IMR-90 (cell line): Measurements from ENCODE around the gene CST3. TPM values are rescaled to one million over a fixed set of nuclear protein-coding genes. Genes with fewer than 3 reads are reported as not detected.

Source experiments
- ATAC-seq: fragments of 200-7000 bp; cut with Tn5 transposase; 2 replicates; pipeline ENCODE4 v1.9.1; 2020; ENCODE audit warnings: low read depth, mild to moderate bottlenecking, moderate library complexity
- BruUV-seq: library from RNA; stranded (reverse); fragments of 400-500 nt; replicated peaks from 2 replicates; lab custom pipeline; 2021; lab: Mats Ljungman, UMichigan
- CTCF ChIA-PET: fragments of 300-600 bp; formaldehyde crosslinking; extraction: SDS; loops from one replicate; lab custom pipeline; 2021; ENCODE audit warnings: antibody characterized with exemption; lab: Yijun Ruan, JAX
- POLR2A ChIA-PET: fragments of 300-600 bp; sonication (Branson Sonifier 250); formaldehyde crosslinking; loops from one replicate; lab custom pipeline; 2022; ENCODE audit warnings: antibody characterized with exemption; ENCODE audit not compliant: unreplicated experiment; lab: Charles Lee
- DNase-seq: peaks from one replicate; pipeline ENCODE4 v3.0.0; 2013
- H2AFZ ChIP-seq: replicated peaks from 2 replicates; pipeline ENCODE3; 2013; ENCODE audit warnings: low read length, mild to moderate bottlenecking; ENCODE audit not compliant: poor library complexity
- H2AK5ac ChIP-seq: 2 replicates; pipeline ENCODE4 v1.6.1; 2013; ENCODE audit warnings: low read depth, low read length, inconsistent platforms
- H2AK9ac ChIP-seq: replicated peaks from 2 replicates; pipeline ENCODE3; 2013; ENCODE audit warnings: mild to moderate bottlenecking, low read depth, low read length, moderate library complexity; ENCODE audit not compliant: poor library complexity
- H2BK120ac ChIP-seq: 2 replicates; pipeline ENCODE4 v1.6.1; 2013; ENCODE audit warnings: low read depth, low read length, inconsistent platforms
- H2BK15ac ChIP-seq: 3 replicates; pipeline ENCODE4 v1.6.1; 2013; ENCODE audit warnings: low read depth, low read length, inconsistent platforms
- H2BK20ac ChIP-seq: 2 replicates; pipeline ENCODE4 v1.6.1; 2013; ENCODE audit warnings: low read depth, mild to moderate bottlenecking, inconsistent platforms, low read length, moderate library complexity
- H2BK5ac ChIP-seq: 2 replicates; pipeline ENCODE4 v1.6.1; 2013; ENCODE audit warnings: mild to moderate bottlenecking, low read depth, low read length, inconsistent platforms; ENCODE audit not compliant: poor library complexity, severe bottlenecking
- H3K14ac ChIP-seq: replicated peaks from 2 replicates; pipeline ENCODE4 v1.6.1; 2013; ENCODE audit warnings: low read depth, low read length, inconsistent platforms
- H3K18ac ChIP-seq: 2 replicates; pipeline ENCODE4 v1.6.1; 2013; ENCODE audit warnings: low read depth, low read length, control low read depth
- H3K23ac ChIP-seq: 2 replicates; pipeline ENCODE4 v1.6.1; 2013; ENCODE audit warnings: low read depth, low read length, inconsistent platforms
- H3K27ac ChIP-seq: 2 replicates; pipeline ENCODE4 v1.5.1; 2013; ENCODE audit warnings: mild to moderate bottlenecking, control low read depth, low read length; ENCODE audit not compliant: insufficient read depth
- H3K27me3 ChIP-seq: 2 replicates; pipeline ENCODE4 v1.6.1; 2013; ENCODE audit warnings: low read length; ENCODE audit not compliant: control insufficient read depth, insufficient read depth
- H3K36me3 ChIP-seq: 2 replicates; pipeline ENCODE4 v1.6.1; 2013; ENCODE audit warnings: low read length, mixed read lengths; ENCODE audit not compliant: control insufficient read depth, insufficient read depth
- H3K4ac ChIP-seq: 2 replicates; pipeline ENCODE4 v1.6.1; 2013; ENCODE audit warnings: low read depth, low read length, inconsistent platforms
- H3K4me1 ChIP-seq: 2 replicates; pipeline ENCODE4 v1.6.1; 2013; ENCODE audit warnings: low read length, mixed read lengths; ENCODE audit not compliant: control insufficient read depth, insufficient read depth
- H3K4me2 ChIP-seq: 2 replicates; pipeline ENCODE4 v1.6.1; 2013; ENCODE audit warnings: low read depth, mild to moderate bottlenecking, control low read depth, low read length, moderate library complexity
- H3K4me3 ChIP-seq: 2 replicates; pipeline ENCODE4 v1.5.1; 2013; ENCODE audit warnings: low read depth, mild to moderate bottlenecking, control low read depth, low read length, moderate library complexity; ENCODE audit not compliant: insufficient read depth
- H3K56ac ChIP-seq: 2 replicates; pipeline ENCODE4 v1.6.1; 2013; ENCODE audit warnings: low read length, inconsistent platforms; ENCODE audit not compliant: insufficient read depth; ENCODE audit errors: extremely low read depth
- H3K79me1 ChIP-seq, 2 experiments: 2 replicates each; pipeline ENCODE4 v1.6.1; 2013; ENCODE audit warnings: low read length in 2 of 2, inconsistent platforms in 1 of 2, low read depth in 1 of 2
- H3K9ac ChIP-seq: 2 replicates; pipeline ENCODE4 v1.6.1; 2013; ENCODE audit warnings: low read depth, low read length, control low read depth
- H3K9me1 ChIP-seq: 2 replicates; pipeline ENCODE4 v1.6.1; 2013; ENCODE audit warnings: low read length, inconsistent platforms; ENCODE audit not compliant: insufficient read depth
- H3K9me3 ChIP-seq: 2 replicates; pipeline ENCODE4 v1.6.1; 2013; ENCODE audit warnings: low read length; ENCODE audit not compliant: control insufficient read depth, insufficient read depth
- H4K20me1 ChIP-seq: 2 replicates; pipeline ENCODE4 v1.6.1; 2013; ENCODE audit warnings: low read length, inconsistent platforms; ENCODE audit not compliant: insufficient read depth
- H4K5ac ChIP-seq: 2 replicates; pipeline ENCODE4 v1.6.1; 2013; ENCODE audit warnings: mild to moderate bottlenecking, low read depth, low read length, control low read depth
- H4K8ac ChIP-seq, 2 experiments: 2 replicates each; pipeline ENCODE4 v1.6.1; 2013; ENCODE audit warnings: low read depth in 2 of 2, low read length in 2 of 2, control low read depth in 1 of 2, inconsistent platforms in 1 of 2
- H4K91ac ChIP-seq: 2 replicates; pipeline ENCODE4 v1.6.1; 2013; ENCODE audit warnings: low read depth, low read length, inconsistent platforms; ENCODE audit not compliant: insufficient read depth
- NFE2L2 ChIP-seq: fragments of 150-350 bp; IDR thresholded peaks from 2 replicates; pipeline ENCODE4 v1.6.1; 2016; ENCODE audit warnings: low read depth, mild to moderate bottlenecking, low read length
- RCOR1 ChIP-seq: IDR thresholded peaks from 2 replicates; pipeline ENCODE4 v1.6.1; 2012; ENCODE audit warnings: mild to moderate bottlenecking, low read length, improper control_type of control experiment; ENCODE audit not compliant: insufficient replicate concordance
- SMC3 ChIP-seq: fragments of 150-350 bp; IDR thresholded peaks from 2 replicates; pipeline ENCODE4 v1.6.1; 2016; ENCODE audit warnings: low read depth, mild to moderate bottlenecking, antibody characterized with exemption, low read length, moderate library complexity
- WGBS, 2 experiments: methylation state at CpG; one replicate each; pipeline versions ENCODE4 v1.1.5 to v1.1.7; 2013; ENCODE audit warnings: missing lambda C conversion rate in 2 of 2; ENCODE audit not compliant: insufficient read length in 1 of 2; ENCODE audit errors: extremely low coverage in 2 of 2; 5-methylcytosine and 5-hydroxymethylcytosine counted together
- dilution Hi-C: fragments of 300-500 bp; cut with HindIII; formaldehyde crosslinking; loops from one replicate; pipeline ENCODE4 v1.14.3; 2018; ENCODE audit warnings: low sequenced_read_pairs; ENCODE audit not compliant: unreplicated experiment
- in situ Hi-C: fragments of 300-500 bp; cut with MboI; formaldehyde crosslinking; loops from 3 replicates; pipeline ENCODE4 v1.14.3; 2019; ENCODE audit warnings: low sequenced_read_pairs, inconsistent platforms, mixed read lengths
- intact Hi-C: fragments of 100-400 bp; cut with micrococcal nuclease; formaldehyde crosslinking; loops from 2 replicates; pipeline ENCODE4 v1.10.0; 2022
- polyA plus RNA-seq, 3 experiments: library from polyadenylated mRNA; depleted of rRNA; stranded (reverse); fragments of >200 nt; gene quantifications; 2 replicates each; pipeline ENCODE4 v1.2.3, GENCODE V29; 2012; ENCODE audit warnings: low replicate concordance in 1 of 3
- total RNA-seq: library from RNA; depleted of rRNA; stranded (reverse); fragments of >200 nt; gene quantifications from 2 replicates; pipeline ENCODE4 v1.2.3, GENCODE V29; 2012

Gene CST3
- total and polyA plus RNA-seq, 2 of the 4 experiments (the other 2 are of a cell fraction): 26.0 to 471 TPM

- CTCF ChIA-PET: no interaction called here
These were observed 5.6 kb downstream of the CST3 start for GRCh38 chr20:23631981-23632710.

More at GRCh38 chr20:23631981-23632710, 5.6 kb downstream of the CST3 start:
- no peak overlapping the region for H4K8ac ChIP-seq
- in situ Hi-C loops (loop anchor here (25.0 kb wide), 2 partner anchors 1630 to 1780 kb away; partner anchors contain the start of gene GINS1), intact Hi-C loops (no loop called here), dilution Hi-C loops (no loop called here)
- H3K14ac ChIP-seq: no peak overlapping the region
- TF ChIP-seq NFE2L2: no peak
- TF ChIP-seq SMC3: no peak
- no peak for TF ChIP-seq RCOR1
- no peak overlapping the region for H3K4ac ChIP-seq
- H3K4me2 ChIP-seq: no peak overlapping the region
- H2BK15ac ChIP-seq: no peak overlapping the region
- H3K4me3 ChIP-seq: no peak overlapping the region
- H3K27ac ChIP-seq: no peak overlapping the region
- H3K9me3 ChIP-seq: no peaks in the 10 kb centered on the region
- peaks cover 16% of the 10 kb centered on the region for H3K36me3 ChIP-seq
- H4K91ac ChIP-seq: no peak overlapping the region
- no peak overlapping the region for H2AK9ac ChIP-seq
- DNase-seq (no peak), ATAC-seq (no peak)
- H3K9ac ChIP-seq: no peak overlapping the region
- H2BK120ac ChIP-seq: no peak overlapping the region
- no peak overlapping the region for H3K18ac ChIP-seq
- no peak overlapping the region for H2BK5ac ChIP-seq
- H4K20me1 ChIP-seq: peaks cover 6% of the 10 kb centered on the region; the same call in 1 of the 2 replicates
- no peak overlapping the region for H3K23ac ChIP-seq
- POLR2A ChIA-PET: no interaction called here
- H3K56ac ChIP-seq: no peak overlapping the region
- no peak overlapping the region for H2AK5ac ChIP-seq
- peaks cover 17 to 29% of the 10 kb centered on the region in 2 experiments for H3K79me1 ChIP-seq
- WGBS, 2 experiments: 87% methylated on average over 3 of the region's 12 CpGs; no CpG with 5 or more reads in 1 of the 2 experiments
- BruUV-seq: no TSS peak
- peaks cover 6% of the 10 kb centered on the region; the same call in 1 of the 2 replicates for H3K9me1 ChIP-seq
- no peaks in the 10 kb centered on the region for H3K27me3 ChIP-seq
- H2BK20ac ChIP-seq: no peak overlapping the region
- no peak overlapping the region for H4K5ac ChIP-seq
- H3K4me1 ChIP-seq: peaks cover 8% of the 10 kb centered on the region
- no peak overlapping the region for H2AFZ ChIP-seq
